ENCODE results near the gene MOB2. TPM values are rescaled to one million over a fixed set of nuclear protein-coding genes. Genes with fewer than 3 reads are reported as not detected.
A peak's percentile ranks its signal among the peaks of the same experiment; 100 is the strongest.
"Not testable (repeated sequence)": the region's sequence is repeated elsewhere in the genome, so short reads cannot be mapped to it uniquely, and the experiment has no call there.

Gene MOB2
- total and polyA plus RNA-seq, 2 donors from 2014 or later = 50.7 to 51.7 TPM

- Histone ChIP-seq H3K4me3 (ENCODE audit: low read length in 3 of 3) (no peak overlapping the region), H3K4me1 (ENCODE audit: control insufficient read depth in 2 of 3, insufficient read depth in 2 of 3, low read depth in 1 of 3, low read length in 3 of 3) (peaks cover 0 to 26% (median 0%) of the 10 kb centered on the region in 3 donors), H3K27ac (ENCODE audit: low read depth in 2 of 2, low read length in 2 of 2) (no peak overlapping the region), H3K36me3 (ENCODE audit: control insufficient read depth in 2 of 3, insufficient read depth in 3 of 3, low read length in 3 of 3) (no peaks in the 10 kb centered on the region), H3K9me3 (ENCODE audit: control insufficient read depth in 2 of 3, insufficient read depth in 1 of 3, low read length in 3 of 3) (no peaks in the 10 kb centered on the region), H3K9ac (ENCODE audit: low read length in 3 of 3) (no peak overlapping the region), H3K27me3 (ENCODE audit: control insufficient read depth, insufficient read depth, low read length) (no peaks in the 10 kb centered on the region)
- DNase-seq = peak in 1 of 5 donors; percentile 32
- no peak for TF ChIP-seq CTCF (IDR thresholded peaks at IDR 0.05; ENCODE audit: borderline replicate concordance, extremely low read depth, insufficient read depth)
- intact Hi-C loops (cut with DNase I) = no loop called here
- FAIRE-seq = no peak
Observed at GRCh38 chr11:1511937-1512496, 25.4 kb upstream of the MOB2 start.

- H3K27ac ChIP-seq (ENCODE audit: low read depth in 2 of 2, low read length in 2 of 2) = no peak overlapping the region
- peak in 1 of 5 donors; percentile 37 for DNase-seq
- no peak for FAIRE-seq
- no peaks in the 10 kb centered on the region for H3K36me3 ChIP-seq (ENCODE audit: control insufficient read depth in 2 of 3, insufficient read depth in 3 of 3, low read length in 3 of 3)
- no peak overlapping the region for H3K4me3 ChIP-seq (ENCODE audit: low read length in 3 of 3)
- no peak overlapping the region for H3K9ac ChIP-seq (ENCODE audit: low read length in 3 of 3)
- no peak for TF ChIP-seq CTCF (IDR thresholded peaks at IDR 0.05; ENCODE audit: borderline replicate concordance, extremely low read depth, insufficient read depth)
- intact Hi-C loops (cut with DNase I) = no loop called here
- H3K27me3 ChIP-seq (ENCODE audit: control insufficient read depth, insufficient read depth, low read length) = no peaks in the 10 kb centered on the region
- H3K4me1 ChIP-seq (ENCODE audit: control insufficient read depth in 2 of 3, insufficient read depth in 2 of 3, low read depth in 1 of 3, low read length in 3 of 3) = peaks cover 0 to 30% (median 0%) of the 10 kb centered on the region in 3 donors
- H3K9me3 ChIP-seq (ENCODE audit: control insufficient read depth in 2 of 3, insufficient read depth in 1 of 3, low read length in 3 of 3) = no peaks in the 10 kb centered on the region
Observed at GRCh38 chr11:1510928-1511327, 24.3 kb upstream of the MOB2 start.

- FAIRE-seq; H3K27ac ChIP-seq (ENCODE audit: low read depth in 2 of 2, low read length in 2 of 2); H3K27me3 ChIP-seq (ENCODE audit: control insufficient read depth, insufficient read depth, low read length); intact Hi-C loops (cut with DNase I); H3K4me3 ChIP-seq (ENCODE audit: low read length in 3 of 3); H3K9me3 ChIP-seq (ENCODE audit: control insufficient read depth in 2 of 3, insufficient read depth in 1 of 3, low read length in 3 of 3); H3K9ac ChIP-seq (ENCODE audit: low read length in 3 of 3); H3K36me3 ChIP-seq (ENCODE audit: control insufficient read depth in 2 of 3, insufficient read depth in 3 of 3, low read length in 3 of 3): not testable (repeated sequence)
- peak in 1 of 5 donors; percentile 74 for DNase-seq
- peaks cover 0 to 26% (median 0%) of the 10 kb centered on the region in 3 donors for H3K4me1 ChIP-seq (ENCODE audit: control insufficient read depth in 2 of 3, insufficient read depth in 2 of 3, low read depth in 1 of 3, low read length in 3 of 3)
Observed at GRCh38 chr11:1510351-1510750, 23.8 kb upstream of the MOB2 start.

- Histone ChIP-seq H3K9me3 (ENCODE audit: control insufficient read depth in 2 of 3, insufficient read depth in 1 of 3, low read length in 3 of 3) (no peaks in the 10 kb centered on the region), H3K4me3 (ENCODE audit: low read length in 3 of 3) (no peak overlapping the region), H3K9ac (ENCODE audit: low read length in 3 of 3) (no peak overlapping the region), H3K4me1 (ENCODE audit: control insufficient read depth in 2 of 3, insufficient read depth in 2 of 3, low read depth in 1 of 3, low read length in 3 of 3) (peaks cover 0 to 21% (median 0%) of the 10 kb centered on the region in 3 donors), H3K27me3 (ENCODE audit: control insufficient read depth, insufficient read depth, low read length) (no peaks in the 10 kb centered on the region), H3K36me3 (ENCODE audit: control insufficient read depth in 2 of 3, insufficient read depth in 3 of 3, low read length in 3 of 3) (no peaks in the 10 kb centered on the region), H3K27ac (ENCODE audit: low read depth in 2 of 2, low read length in 2 of 2) (no peak overlapping the region)
- intact Hi-C loops (cut with DNase I) = no loop called here
- DNase-seq = peak in 1 of 5 donors; percentile 19
- no peak for FAIRE-seq
- TF ChIP-seq CTCF (IDR thresholded peaks at IDR 0.05; ENCODE audit: borderline replicate concordance, extremely low read depth, insufficient read depth) = no peak
Observed at GRCh38 chr11:1509626-1510255, 23.2 kb upstream of the MOB2 start.

Measured in kidney (tissue), 14 donors.